Measurements from ENCODE around the gene AGK.
A peak's percentile ranks its signal among the peaks of the same experiment; 100 is the strongest.

The AGK gene

DNA sequence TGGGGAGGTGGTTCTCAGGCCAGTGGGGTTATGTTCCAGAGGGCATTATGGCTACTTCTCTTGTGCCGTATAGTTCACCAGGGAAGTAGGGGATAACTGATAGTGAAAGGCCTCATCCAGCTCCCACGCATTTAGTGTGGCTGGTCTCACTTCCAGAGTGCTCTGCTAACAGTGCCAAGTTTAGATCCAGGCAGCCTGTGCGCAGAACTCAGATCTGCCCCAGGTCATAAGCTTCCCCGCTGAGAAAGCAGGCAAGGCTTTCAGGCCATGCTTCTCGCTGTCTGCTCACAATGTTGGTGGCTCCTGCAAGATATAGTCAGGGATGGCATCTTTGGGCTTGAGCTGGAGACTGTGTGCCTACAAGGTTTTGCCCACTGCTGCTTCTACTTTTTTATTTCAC lies 11.3 kb downstream of the AGK start:
- in situ Hi-C loops (cut with HindIII; ENCODE audit: low sequenced_read_pairs): no loop called here
- TF ChIP-seq, protein P1, sequence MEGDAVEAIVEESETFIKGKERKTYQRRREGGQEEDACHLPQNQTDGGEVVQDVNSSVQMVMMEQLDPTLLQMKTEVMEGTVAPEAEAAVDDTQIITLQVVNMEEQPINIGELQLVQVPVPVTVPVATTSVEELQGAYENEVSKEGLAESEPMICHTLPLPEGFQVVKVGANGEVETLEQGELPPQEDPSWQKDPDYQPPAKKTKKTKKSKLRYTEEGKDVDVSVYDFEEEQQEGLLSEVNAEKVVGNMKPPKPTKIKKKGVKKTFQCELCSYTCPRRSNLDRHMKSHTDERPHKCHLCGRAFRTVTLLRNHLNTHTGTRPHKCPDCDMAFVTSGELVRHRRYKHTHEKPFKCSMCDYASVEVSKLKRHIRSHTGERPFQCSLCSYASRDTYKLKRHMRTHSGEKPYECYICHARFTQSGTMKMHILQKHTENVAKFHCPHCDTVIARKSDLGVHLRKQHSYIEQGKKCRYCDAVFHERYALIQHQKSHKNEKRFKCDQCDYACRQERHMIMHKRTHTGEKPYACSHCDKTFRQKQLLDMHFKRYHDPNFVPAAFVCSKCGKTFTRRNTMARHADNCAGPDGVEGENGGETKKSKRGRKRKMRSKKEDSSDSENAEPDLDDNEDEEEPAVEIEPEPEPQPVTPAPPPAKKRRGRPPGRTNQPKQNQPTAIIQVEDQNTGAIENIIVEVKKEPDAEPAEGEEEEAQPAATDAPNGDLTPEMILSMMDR (IDR thresholded peaks at IDR 0.05; ENCODE audit: low read depth, low read length, missing control alignments): no peak
- H3K4me3 ChIP-seq (ENCODE audit: low read depth, low read length): no peak overlapping the region
- no peak for DNase-seq (ENCODE audit: low read depth)

DNA sequence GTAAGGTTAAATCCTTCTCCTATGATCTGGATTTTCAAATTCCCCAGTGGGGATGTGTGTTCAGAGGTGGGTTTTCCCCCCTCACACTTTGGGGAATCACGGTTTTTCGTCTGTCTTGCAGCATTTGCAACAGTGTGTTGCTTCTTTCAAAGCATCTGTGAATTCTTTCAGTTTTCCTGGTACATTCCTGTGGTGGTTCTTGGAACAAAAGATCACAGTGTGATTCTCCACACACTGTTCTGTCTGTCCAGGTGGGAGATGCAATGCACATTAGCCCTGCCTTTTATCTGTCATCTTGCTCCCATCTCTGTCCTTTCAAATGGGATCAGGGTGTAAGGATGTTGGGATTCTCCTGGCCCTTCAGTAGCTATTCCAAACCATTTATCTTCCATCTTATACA lies 11.8 kb downstream of the AGK start:
- H3K4me3 ChIP-seq (ENCODE audit: low read depth, low read length): no peak overlapping the region
- in situ Hi-C loops (cut with HindIII; ENCODE audit: low sequenced_read_pairs): no loop called here
- DNase-seq (ENCODE audit: low read depth): peak; percentile 59
- TF ChIP-seq, protein P1 (IDR thresholded peaks at IDR 0.05; ENCODE audit: low read depth, low read length, missing control alignments): no peak

DNA sequence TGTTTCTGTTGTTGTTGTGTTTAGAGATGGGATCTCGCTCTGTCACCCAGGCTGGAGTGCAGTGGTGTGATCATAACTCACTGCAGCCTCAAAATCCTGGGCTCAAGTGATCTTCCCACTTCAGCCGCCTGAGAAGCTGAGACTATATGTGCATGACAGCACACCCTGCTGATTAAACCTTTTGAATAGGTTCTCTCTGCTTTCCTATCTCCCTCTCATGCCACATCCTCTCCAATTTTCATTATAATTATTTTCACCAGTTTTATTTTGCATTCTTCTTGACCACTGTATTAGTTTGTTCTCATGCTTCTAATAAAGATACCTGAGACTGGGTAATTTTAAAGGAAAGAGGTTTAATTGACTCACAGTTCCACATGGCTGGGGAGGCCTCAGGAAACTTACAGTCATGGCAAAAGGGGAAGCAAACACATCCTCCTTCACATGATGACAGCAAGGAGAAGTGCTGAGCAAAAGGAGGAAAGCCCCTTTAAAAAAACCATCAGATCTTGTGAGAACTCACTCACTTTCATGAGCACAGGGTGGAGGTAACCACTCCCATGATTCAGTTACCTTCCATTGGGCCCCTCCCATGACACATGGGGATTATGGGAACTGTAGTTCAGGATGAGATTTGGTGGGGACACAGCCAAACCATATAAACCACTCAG lies 12.9 kb downstream of the AGK start:
- DNase-seq (ENCODE audit: low read depth): no peak
- in situ Hi-C loops (cut with HindIII; ENCODE audit: low sequenced_read_pairs): no loop called here
- H3K4me3 ChIP-seq (ENCODE audit: low read depth, low read length): no peak overlapping the region
- TF ChIP-seq, protein P1 (IDR thresholded peaks at IDR 0.05; ENCODE audit: low read depth, low read length, missing control alignments): no peak

DNA sequence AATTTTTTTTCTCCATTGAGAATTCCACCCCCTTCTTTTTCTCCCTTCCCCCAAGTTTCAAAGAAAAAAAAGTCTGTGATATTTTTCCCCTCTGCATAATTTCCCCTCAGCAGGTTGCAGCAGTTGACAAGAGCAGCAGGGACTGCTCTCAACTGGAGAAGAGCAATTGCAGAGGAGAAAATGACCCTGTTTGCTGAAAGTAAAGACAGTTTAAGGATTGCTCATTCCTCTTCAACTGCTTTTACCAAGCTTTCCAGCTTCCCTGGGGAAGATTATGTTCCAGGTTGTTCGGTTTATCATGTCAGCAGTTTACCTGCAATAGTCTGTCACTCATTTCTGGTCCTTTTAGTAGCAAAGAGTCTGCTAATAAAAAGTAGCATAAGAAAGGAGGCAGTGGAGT lies 16.2 kb downstream of the AGK start:
- TF ChIP-seq, protein P1 (IDR thresholded peaks at IDR 0.05; ENCODE audit: low read depth, low read length, missing control alignments): no peak
- in situ Hi-C loops (cut with HindIII; ENCODE audit: low sequenced_read_pairs): no loop called here
- DNase-seq (ENCODE audit: low read depth): no peak

DNA sequence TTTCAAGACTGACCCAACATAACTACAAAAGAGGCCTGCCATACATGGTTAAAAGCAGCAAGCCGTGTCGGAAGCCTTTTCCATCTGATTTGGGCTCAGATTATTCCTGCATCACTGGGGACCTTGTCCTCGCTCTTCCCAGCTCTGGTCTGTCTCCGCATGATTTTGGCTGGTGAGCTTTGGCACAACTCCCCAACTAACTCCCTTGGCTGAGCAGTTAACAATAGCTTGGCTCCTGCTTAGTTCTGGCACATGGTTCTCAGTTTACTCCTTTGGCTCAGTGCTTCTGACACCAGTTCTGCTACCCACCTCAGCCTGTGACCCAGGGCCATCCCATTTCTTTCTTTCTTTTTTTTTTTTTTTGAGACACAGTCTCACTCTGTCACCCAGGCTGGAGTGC lies 17.0 kb downstream of the AGK start:
- no peak for DNase-seq (ENCODE audit: low read depth)
- in situ Hi-C loops (cut with HindIII; ENCODE audit: low sequenced_read_pairs): no loop called here
- H3K4me3 ChIP-seq (ENCODE audit: low read depth, low read length): no peak overlapping the region
- TF ChIP-seq, protein P1 (IDR thresholded peaks at IDR 0.05; ENCODE audit: low read depth, low read length, missing control alignments): no peak

More for the DNA sequence above, 16.2 kb downstream of the AGK start:
- no peak overlapping the region for H3K4me3 ChIP-seq (ENCODE audit: low read depth, low read length)

DNA sequence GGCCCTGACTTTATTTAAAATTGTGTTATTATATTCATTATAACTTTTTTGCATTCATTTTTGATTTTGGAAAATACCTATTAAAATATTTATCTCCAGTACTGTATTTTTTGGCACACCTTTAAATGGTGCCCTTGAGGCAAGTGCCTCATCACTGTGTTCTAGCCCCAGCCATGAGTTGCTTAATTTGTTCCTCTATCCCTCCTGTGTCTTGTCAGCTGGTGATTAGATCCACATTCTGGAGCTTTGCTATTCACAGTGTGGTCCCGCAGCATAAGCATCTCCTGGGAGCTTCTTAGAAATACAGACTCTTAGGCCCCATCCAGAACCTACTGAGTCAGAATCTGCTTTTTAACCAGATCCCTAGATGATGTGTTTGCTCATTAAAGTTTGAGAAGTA lies 19.8 kb downstream of the AGK start:
- H3K4me3 ChIP-seq (ENCODE audit: low read depth, low read length): no peak overlapping the region
- in situ Hi-C loops (cut with HindIII; ENCODE audit: low sequenced_read_pairs): no loop called here
- TF ChIP-seq, protein P1 (IDR thresholded peaks at IDR 0.05; ENCODE audit: low read depth, low read length, missing control alignments): no peak
- DNase-seq (ENCODE audit: low read depth): no peak

Measured in astrocyte of the cerebellum (primary cell).